ENCODE results near the gene STAB2.

Gene STAB2

GRCh38 chr12:103805655-103806360 lies 218.7 kb downstream of the STAB2 start:
- Histone ChIP-seq H4K20me1 (ENCODE audit: insufficient read depth) (no peaks in the 10 kb centered on the region), H3K4me1 (ENCODE audit: low read depth, poor library complexity, severe bottlenecking) (no peaks in the 10 kb centered on the region), H3K79me2 (ENCODE audit: insufficient read depth, low read depth) (no peaks in the 10 kb centered on the region), H3K36me3 (ENCODE audit: insufficient read depth) (no peaks in the 10 kb centered on the region), H3K4me3 (IDR thresholded peaks at IDR 0.05; ENCODE audit: insufficient read depth, low read depth, low read length) (no peak overlapping the region), H3K9ac (no peak overlapping the region), H3K4me2 (no peak overlapping the region), H3K27me3 (ENCODE audit: insufficient read depth, low read depth) (no peaks in the 10 kb centered on the region), H2AFZ (ENCODE audit: low read depth) (no peak overlapping the region), H3K27ac (no peak overlapping the region)
- no peak for TF ChIP-seq CTCF (conservative IDR thresholded peaks at IDR 0.05; ENCODE audit: low read depth, low read length)

- H4K20me1 ChIP-seq (ENCODE audit: insufficient read depth) = no peaks in the 10 kb centered on the region
- TF ChIP-seq CTCF (conservative IDR thresholded peaks at IDR 0.05; ENCODE audit: low read depth, low read length) = no peak
- H3K4me3 ChIP-seq (IDR thresholded peaks at IDR 0.05; ENCODE audit: insufficient read depth, low read depth, low read length) = no peak overlapping the region
- no peak overlapping the region for H3K4me2 ChIP-seq
- no peak overlapping the region for H3K27ac ChIP-seq
- H3K27me3 ChIP-seq (ENCODE audit: insufficient read depth, low read depth) = no peaks in the 10 kb centered on the region
- H3K79me2 ChIP-seq (ENCODE audit: insufficient read depth, low read depth) = no peaks in the 10 kb centered on the region
- no peaks in the 10 kb centered on the region for H3K36me3 ChIP-seq (ENCODE audit: insufficient read depth)
- H3K9ac ChIP-seq = no peak overlapping the region
- no peak overlapping the region for H2AFZ ChIP-seq (ENCODE audit: low read depth)
- H3K4me1 ChIP-seq (ENCODE audit: low read depth, poor library complexity, severe bottlenecking) = no peaks in the 10 kb centered on the region
Observed at GRCh38 chr12:103806803-103807202, 219.7 kb downstream of the STAB2 start.

- Histone ChIP-seq H3K79me2 (ENCODE audit: insufficient read depth, low read depth) (no peaks in the 10 kb centered on the region), H3K4me2 (no peak overlapping the region), H3K36me3 (ENCODE audit: insufficient read depth) (no peaks in the 10 kb centered on the region), H3K4me1 (ENCODE audit: low read depth, poor library complexity, severe bottlenecking) (no peaks in the 10 kb centered on the region), H3K9ac (no peak overlapping the region), H2AFZ (ENCODE audit: low read depth) (no peak overlapping the region), H3K27ac (no peak overlapping the region), H3K4me3 (IDR thresholded peaks at IDR 0.05; ENCODE audit: insufficient read depth, low read depth, low read length) (no peak overlapping the region), H3K27me3 (ENCODE audit: insufficient read depth, low read depth) (no peaks in the 10 kb centered on the region), H4K20me1 (ENCODE audit: insufficient read depth) (no peaks in the 10 kb centered on the region)
- no peak for TF ChIP-seq CTCF (conservative IDR thresholded peaks at IDR 0.05; ENCODE audit: low read depth, low read length)
Observed at GRCh38 chr12:103807561-103808238, 220.6 kb downstream of the STAB2 start.

- H4K20me1 ChIP-seq (ENCODE audit: insufficient read depth) = no peaks in the 10 kb centered on the region
- H3K27me3 ChIP-seq (ENCODE audit: insufficient read depth, low read depth) = no peaks in the 10 kb centered on the region
- no peak for TF ChIP-seq CTCF (conservative IDR thresholded peaks at IDR 0.05; ENCODE audit: low read depth, low read length)
- H3K79me2 ChIP-seq (ENCODE audit: insufficient read depth, low read depth) = no peaks in the 10 kb centered on the region
- no peak overlapping the region for H3K9ac ChIP-seq
- H3K4me3 ChIP-seq (IDR thresholded peaks at IDR 0.05; ENCODE audit: insufficient read depth, low read depth, low read length) = no peak overlapping the region
- no peaks in the 10 kb centered on the region for H3K4me1 ChIP-seq (ENCODE audit: low read depth, poor library complexity, severe bottlenecking)
- no peak overlapping the region for H3K4me2 ChIP-seq
- H2AFZ ChIP-seq (ENCODE audit: low read depth) = no peak overlapping the region
- no peak overlapping the region for H3K27ac ChIP-seq
- H3K36me3 ChIP-seq (ENCODE audit: insufficient read depth) = no peaks in the 10 kb centered on the region
Observed at GRCh38 chr12:103808239-103808880, 221.3 kb downstream of the STAB2 start.

Measured in KMS-11 (cell line).